ENCODE results near the gene TBC1D9.

DNA sequence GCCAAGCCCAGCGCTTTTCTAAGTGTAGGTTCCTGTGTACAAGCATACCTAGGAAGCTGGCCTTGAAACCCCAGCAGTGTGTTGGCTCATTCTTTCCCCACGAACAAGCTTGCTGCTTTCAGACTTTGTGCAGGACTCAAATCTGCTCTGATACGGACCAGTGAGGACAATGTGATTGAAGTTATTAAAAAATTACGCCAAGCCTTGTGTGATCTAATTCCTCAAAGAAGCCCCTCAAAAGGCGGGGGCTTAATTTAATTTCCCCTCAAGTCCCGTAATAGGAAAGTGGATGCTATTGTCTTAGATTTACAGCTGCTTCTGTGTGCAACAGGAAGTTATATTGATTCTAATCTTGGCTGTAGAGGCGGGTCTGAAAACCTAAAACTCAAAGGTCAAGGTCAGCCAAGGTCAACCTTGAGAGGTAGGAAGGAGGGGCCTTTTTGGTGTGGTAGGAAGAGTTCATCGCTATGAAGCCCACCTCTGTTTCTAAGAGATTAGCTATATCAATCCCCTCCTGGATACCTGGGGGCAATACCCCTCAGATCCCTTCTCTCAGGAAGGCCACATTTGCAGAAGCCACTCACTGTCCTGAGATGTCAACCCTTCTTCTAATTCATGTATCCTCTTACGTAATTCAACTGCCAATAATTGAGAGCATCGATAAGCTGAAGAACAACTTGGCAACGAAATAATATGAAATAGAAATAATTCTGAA is 45.1 kb downstream of the TBC1D9 start:
- no peak for TF ChIP-seq ZFP36 (IDR thresholded peaks at IDR 0.05; ENCODE audit: borderline replicate concordance, partially characterized antibody)
- TF ChIP-seq, protein P1, sequence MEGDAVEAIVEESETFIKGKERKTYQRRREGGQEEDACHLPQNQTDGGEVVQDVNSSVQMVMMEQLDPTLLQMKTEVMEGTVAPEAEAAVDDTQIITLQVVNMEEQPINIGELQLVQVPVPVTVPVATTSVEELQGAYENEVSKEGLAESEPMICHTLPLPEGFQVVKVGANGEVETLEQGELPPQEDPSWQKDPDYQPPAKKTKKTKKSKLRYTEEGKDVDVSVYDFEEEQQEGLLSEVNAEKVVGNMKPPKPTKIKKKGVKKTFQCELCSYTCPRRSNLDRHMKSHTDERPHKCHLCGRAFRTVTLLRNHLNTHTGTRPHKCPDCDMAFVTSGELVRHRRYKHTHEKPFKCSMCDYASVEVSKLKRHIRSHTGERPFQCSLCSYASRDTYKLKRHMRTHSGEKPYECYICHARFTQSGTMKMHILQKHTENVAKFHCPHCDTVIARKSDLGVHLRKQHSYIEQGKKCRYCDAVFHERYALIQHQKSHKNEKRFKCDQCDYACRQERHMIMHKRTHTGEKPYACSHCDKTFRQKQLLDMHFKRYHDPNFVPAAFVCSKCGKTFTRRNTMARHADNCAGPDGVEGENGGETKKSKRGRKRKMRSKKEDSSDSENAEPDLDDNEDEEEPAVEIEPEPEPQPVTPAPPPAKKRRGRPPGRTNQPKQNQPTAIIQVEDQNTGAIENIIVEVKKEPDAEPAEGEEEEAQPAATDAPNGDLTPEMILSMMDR (IDR thresholded peaks at IDR 0.05), result no peak
- TF ChIP-seq, protein P2, sequence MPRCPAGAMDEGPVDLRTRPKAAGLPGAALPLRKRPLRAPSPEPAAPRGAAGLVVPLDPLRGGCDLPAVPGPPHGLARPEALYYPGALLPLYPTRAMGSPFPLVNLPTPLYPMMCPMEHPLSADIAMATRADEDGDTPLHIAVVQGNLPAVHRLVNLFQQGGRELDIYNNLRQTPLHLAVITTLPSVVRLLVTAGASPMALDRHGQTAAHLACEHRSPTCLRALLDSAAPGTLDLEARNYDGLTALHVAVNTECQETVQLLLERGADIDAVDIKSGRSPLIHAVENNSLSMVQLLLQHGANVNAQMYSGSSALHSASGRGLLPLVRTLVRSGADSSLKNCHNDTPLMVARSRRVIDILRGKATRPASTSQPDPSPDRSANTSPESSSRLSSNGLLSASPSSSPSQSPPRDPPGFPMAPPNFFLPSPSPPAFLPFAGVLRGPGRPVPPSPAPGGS (IDR thresholded peaks at IDR 0.05), result no peak
